Fibroblast of lung (primary cell): Measurements from ENCODE around the gene ACSM5. TPM values are rescaled to one million over a fixed set of nuclear protein-coding genes. Genes with fewer than 3 reads are reported as not detected.

Experiments
- DNase-seq, 2 donors: peaks; one replicate each; pipeline versions ENCODE4 v3.0.0 to v3.0.0-alpha.2; 2010; ENCODE audit warnings: low read depth in 2 of 2
- H2AFZ ChIP-seq: 2 replicates; pipeline ENCODE4 v1.5.1; 2012; ENCODE audit warnings: low read length, control low read depth, inconsistent platforms
- H3K27ac ChIP-seq: 2 replicates; pipeline ENCODE4 v1.5.1; 2011; ENCODE audit warnings: low read length, control low read depth; ENCODE audit not compliant: insufficient read depth
- H3K27me3 ChIP-seq: 2 replicates; pipeline ENCODE4 v1.5.1; 2011; ENCODE audit warnings: mild to moderate bottlenecking, low read length; ENCODE audit not compliant: control insufficient read depth, insufficient read depth
- H3K36me3 ChIP-seq: 2 replicates; pipeline ENCODE4 v1.5.1; 2011; ENCODE audit warnings: low read length; ENCODE audit not compliant: control insufficient read depth, insufficient read depth
- H3K4me1 ChIP-seq: 2 replicates; pipeline ENCODE4 v1.5.1; 2011; ENCODE audit warnings: low read length; ENCODE audit not compliant: control insufficient read depth, insufficient read depth; ENCODE audit errors: extremely low read depth
- H3K4me2 ChIP-seq: 2 replicates; pipeline ENCODE4 v1.5.1; 2011; ENCODE audit warnings: low read length, control low read depth; ENCODE audit not compliant: insufficient read depth; ENCODE audit errors: extremely low read depth
- H3K4me3 ChIP-seq, 4 experiments: fragments of 200-600 bp in 1 of 4; sonication (generic) in 1 of 4; replicated peaks in 1 of 4; 2 replicates each; pipeline ENCODE4 v1.5.1; 2011 to 2016; ENCODE audit warnings: low read length in 4 of 4, low read depth in 3 of 4, mild to moderate bottlenecking in 3 of 4, control low read depth in 2 of 4, inconsistent platforms in 1 of 4, mixed read lengths in 1 of 4; ENCODE audit not compliant: insufficient read depth in 1 of 4; ENCODE audit errors: control extremely low read depth in 1 of 4
- H3K79me2 ChIP-seq: 2 replicates; pipeline ENCODE4 v1.5.1; 2012; ENCODE audit warnings: mild to moderate bottlenecking, low read length, inconsistent platforms; ENCODE audit not compliant: control insufficient read depth, insufficient read depth
- H3K9ac ChIP-seq: 2 replicates; pipeline ENCODE4 v1.5.1; 2011; ENCODE audit warnings: mild to moderate bottlenecking, low read length, control low read depth; ENCODE audit not compliant: insufficient read depth
- H3K9me3 ChIP-seq: 2 replicates; pipeline ENCODE4 v1.5.1; 2012; ENCODE audit warnings: low read depth, low read length; ENCODE audit not compliant: control insufficient read depth, insufficient read depth
- H4K20me1 ChIP-seq: 2 replicates; pipeline ENCODE4 v1.5.1; 2011; ENCODE audit warnings: low read length; ENCODE audit not compliant: control insufficient read depth, insufficient read depth; ENCODE audit errors: extremely low read depth
- CTCF ChIP-seq, 2 donors: IDR thresholded peaks in 1 of 2; conservative IDR thresholded peaks in 1 of 2; 1 replicate in 1 of 2; 2 replicates in 1 of 2; pipeline ENCODE4 v1.5.1; 2011 to 2012; ENCODE audit warnings: low read length in 2 of 2, control low read depth in 1 of 2, inconsistent platforms in 1 of 2, low read depth in 1 of 2, mild to moderate bottlenecking in 1 of 2
- EZH2 ChIP-seq: IDR thresholded peaks from 2 replicates; pipeline ENCODE4 v1.5.1; 2012; ENCODE audit warnings: low read length, control low read depth, mild to moderate bottlenecking; ENCODE audit errors: missing control alignments
- polyA plus RNA-seq, 2 donors: library from polyadenylated mRNA; depleted of rRNA in 1 of 2; stranded (reverse) in 1 of 2; unstranded in 1 of 2; fragments of >200 nt; gene quantifications; 2 replicates each; pipeline ENCODE4 v1.2.1, GENCODE V29; 2011 to 2012; ENCODE audit warnings: missing spikeins in 1 of 2
- total RNA-seq: library from RNA; depleted of rRNA; stranded (reverse); fragments of >200 nt; gene quantifications from 2 replicates; pipeline ENCODE4 v1.2.1, GENCODE V29; 2014

ACSM5 gene
- total and polyA plus RNA-seq, 2 donors (not counting 1 experiment from before 2014, with no cell fraction given), result 0.10 TPM; not detected in 1

GRCh38 chr16:20398603-20399002 is 10.7 kb upstream of the ACSM5 start:
- no peak overlapping the region for H3K27ac ChIP-seq
- no peak overlapping the region for H3K4me2 ChIP-seq
- no peak for TF ChIP-seq EZH2
- no peak for TF ChIP-seq CTCF (conservative IDR thresholded peaks at IDR 0.05 in 1 of 2, IDR thresholded peaks at IDR 0.05 in 1 of 2; ENCODE audit: low read depth in 1 of 2, low read length in 2 of 2)
- no peak for DNase-seq
- no peaks in the 10 kb centered on the region for H3K36me3 ChIP-seq
- no peaks in the 10 kb centered on the region for H4K20me1 ChIP-seq
- H3K27me3 ChIP-seq, result no peaks in the 10 kb centered on the region
- H2AFZ ChIP-seq, result no peak overlapping the region
- no peaks in the 10 kb centered on the region for H3K79me2 ChIP-seq
- H3K9ac ChIP-seq, result no peak overlapping the region
- no peak overlapping the region for H3K4me3 ChIP-seq
- no peaks in the 10 kb centered on the region for H3K9me3 ChIP-seq
- no peaks in the 10 kb centered on the region for H3K4me1 ChIP-seq

- Histone ChIP-seq H3K79me2 (no peaks in the 10 kb centered on the region), H2AFZ (no peak overlapping the region), H4K20me1 (no peaks in the 10 kb centered on the region), H3K27ac (no peak overlapping the region), H3K9me3 (no peaks in the 10 kb centered on the region), H3K9ac (no peak overlapping the region), H3K36me3 (no peaks in the 10 kb centered on the region), H3K27me3 (no peaks in the 10 kb centered on the region), H3K4me3 (no peak overlapping the region), H3K4me1 (no peaks in the 10 kb centered on the region), H3K4me2 (no peak overlapping the region)
- no peak for DNase-seq
- TF ChIP-seq CTCF (conservative IDR thresholded peaks at IDR 0.05 in 1 of 2, IDR thresholded peaks at IDR 0.05 in 1 of 2; ENCODE audit: low read depth in 1 of 2, low read length in 2 of 2) (no peak), EZH2 (no peak)
These were observed 10.1 kb upstream of the ACSM5 start for GRCh38 chr16:20399185-20399584.

GRCh38 chr16:20401066-20401465 is 8.3 kb upstream of the ACSM5 start:
- no peaks in the 10 kb centered on the region for H3K36me3 ChIP-seq
- no peaks in the 10 kb centered on the region for H3K27me3 ChIP-seq
- no peaks in the 10 kb centered on the region for H3K4me1 ChIP-seq
- no peak overlapping the region for H2AFZ ChIP-seq
- no peaks in the 10 kb centered on the region for H4K20me1 ChIP-seq
- no peak overlapping the region for H3K4me3 ChIP-seq
- H3K79me2 ChIP-seq, result no peaks in the 10 kb centered on the region
- TF ChIP-seq EZH2 (no peak), CTCF (conservative IDR thresholded peaks at IDR 0.05 in 1 of 2, IDR thresholded peaks at IDR 0.05 in 1 of 2; ENCODE audit: low read depth in 1 of 2, low read length in 2 of 2) (no peak)
- DNase-seq, result no peak
- H3K4me2 ChIP-seq, result no peak overlapping the region
- H3K9me3 ChIP-seq, result no peaks in the 10 kb centered on the region
- H3K9ac ChIP-seq, result no peak overlapping the region
- H3K27ac ChIP-seq, result no peak overlapping the region
